ENCODE measurements around the gene RSPH9. TPM values are rescaled to one million over a fixed set of nuclear protein-coding genes. Genes with fewer than 3 reads are reported as not detected.
A peak's percentile ranks its signal among the peaks of the same experiment; 100 is the strongest.

RSPH9 gene
- total and polyA plus RNA-seq, 4 donors, result under 0.01 to 0.19 (median 0.12) TPM

DNA sequence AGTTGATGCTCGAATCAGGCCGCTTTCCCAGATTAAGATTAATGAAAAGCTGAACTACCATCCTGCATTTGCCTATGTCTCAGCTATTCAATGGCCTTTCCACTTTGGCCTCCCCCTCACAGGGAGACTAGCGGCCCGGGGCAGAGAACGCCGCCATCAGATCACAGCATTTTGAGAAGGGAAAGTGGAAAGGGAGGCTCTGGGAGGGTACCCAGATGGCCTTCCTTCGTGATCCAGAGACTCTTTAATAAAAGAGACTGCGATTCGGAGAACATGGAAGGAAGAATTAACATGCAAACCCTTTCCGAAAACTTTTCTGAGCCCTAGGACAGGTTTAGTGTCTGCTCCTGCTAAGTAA is 42.2 kb downstream of the RSPH9 start:
- H3K4me1 ChIP-seq (ENCODE audit: control insufficient read depth in 4 of 4, insufficient read depth in 4 of 4, low read length in 3 of 4), result peaks cover 0 to 21% (median 18%) of the 10 kb centered on the region in 4 donors
- peak overlapping the region; percentile 68 to 99 (median 98) for H3K4me3 ChIP-seq (ENCODE audit: low read depth in 1 of 3, low read length in 3 of 3)
- H3K9ac ChIP-seq (ENCODE audit: low read depth in 1 of 2, low read length in 2 of 2), result peak overlapping the region; percentile 60 to 97
- H3K27ac ChIP-seq (ENCODE audit: low read depth in 1 of 2, low read length in 2 of 2), result peak overlapping the region; percentile 14
- no peaks in the 10 kb centered on the region for H3K27me3 ChIP-seq (ENCODE audit: control insufficient read depth in 4 of 4, insufficient read depth in 4 of 4, low read length in 3 of 4)
- no peaks in the 10 kb centered on the region for H3K9me3 ChIP-seq (ENCODE audit: control insufficient read depth in 4 of 4, low read length in 3 of 4)
- peaks cover 0 to 4% (median 1%) of the 10 kb centered on the region in 4 donors for H3K36me3 ChIP-seq (ENCODE audit: control insufficient read depth in 4 of 4, insufficient read depth in 3 of 4, low read depth in 1 of 4, low read length in 3 of 4)
- DNase-seq (ENCODE audit: low spot score), result no peak
- no peak for TF ChIP-seq ZBTB33 (IDR thresholded peaks at IDR 0.05)
- WGBS, result 9% methylated on average over 10 of the region's 10 CpGs

DNA sequence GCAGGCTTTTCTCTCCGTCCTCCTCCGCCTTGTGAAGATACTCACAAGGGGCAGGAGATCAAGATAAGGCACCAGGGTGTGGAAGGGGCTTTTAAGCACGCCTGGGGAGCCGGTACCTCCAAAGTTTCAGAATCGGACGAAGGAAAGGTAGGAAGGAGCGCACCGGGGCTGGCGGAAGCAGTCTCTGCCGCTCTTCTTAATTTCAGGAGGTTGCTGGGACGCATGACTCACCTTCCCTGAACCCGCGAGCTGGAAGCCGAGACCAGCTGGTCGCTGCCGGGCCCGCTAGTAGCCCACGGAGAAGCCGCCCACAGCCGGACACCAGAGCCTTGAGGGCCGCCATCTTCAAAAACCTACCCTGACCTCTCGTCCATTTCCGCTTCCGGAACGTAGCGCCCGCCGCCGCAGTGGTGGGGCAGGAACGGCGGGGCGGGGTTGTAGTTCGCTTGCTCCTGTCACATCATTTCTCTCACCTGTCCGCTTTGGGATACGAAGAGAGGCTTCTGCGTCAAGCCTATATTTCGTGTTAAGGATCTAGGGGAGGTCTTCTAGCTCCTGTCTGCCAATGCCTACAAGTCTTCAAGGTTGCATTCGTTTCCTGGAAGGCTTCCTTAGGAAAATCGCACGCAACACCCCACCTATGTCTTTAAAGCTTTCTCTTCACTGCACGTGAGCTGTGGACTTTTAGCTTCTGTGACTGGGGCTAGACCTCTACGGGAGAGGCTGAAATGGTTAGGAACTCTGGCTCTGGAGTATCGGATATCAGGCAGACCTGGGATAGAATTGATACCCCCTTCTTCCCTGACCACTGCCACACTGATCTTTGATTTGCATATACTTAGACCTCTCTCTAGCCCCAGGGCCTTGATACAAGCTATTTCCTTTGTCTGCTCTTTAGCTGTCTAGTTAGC is 42.9 kb downstream of the RSPH9 start, which contains the start of gene MRPS18A:
Gene MRPS18A (minus strand): TSS at position 355 of the 911 bp plus-strand sequence. CDS start 12 bp downstream, at position 343.
- WGBS, result 3% methylated on average over 43 of the region's 43 CpGs
- peak; percentile 81 for DNase-seq (ENCODE audit: low spot score)
- Histone ChIP-seq H3K9me3 (ENCODE audit: control insufficient read depth in 4 of 4, low read length in 3 of 4) (no peaks in the 10 kb centered on the region), H3K27me3 (ENCODE audit: control insufficient read depth in 4 of 4, insufficient read depth in 4 of 4, low read length in 3 of 4) (no peaks in the 10 kb centered on the region), H3K4me1 (ENCODE audit: control insufficient read depth in 4 of 4, insufficient read depth in 4 of 4, low read length in 3 of 4) (peaks cover 0 to 21% (median 18%) of the 10 kb centered on the region in 4 donors), H3K9ac (ENCODE audit: low read depth in 1 of 2, low read length in 2 of 2) (peak within 1 kb of the TSS; percentile 60 to 97), H3K27ac (ENCODE audit: low read depth in 1 of 2, low read length in 2 of 2) (peak within 1 kb of the TSS; percentile 14), H3K36me3 (ENCODE audit: control insufficient read depth in 4 of 4, insufficient read depth in 3 of 4, low read depth in 1 of 4, low read length in 3 of 4) (peaks cover 0 to under 1% (median 0%) of the 10 kb centered on the region in 4 donors), H3K4me3 (ENCODE audit: low read depth in 1 of 3, low read length in 3 of 3) (peak within 1 kb of the TSS; percentile 68 to 99 (median 98))
- TF ChIP-seq RXRA (IDR thresholded peaks at IDR 0.05) (peak; percentile 36 to 73), TAF1 (conservative IDR thresholded peaks at IDR 0.05) (no peak), YY1 (IDR thresholded peaks at IDR 0.05) (peak; percentile 98), HNF4G (IDR thresholded peaks at IDR 0.05) (no peak), RAD21 (IDR thresholded peaks at IDR 0.05) (peak; percentile 11 to 45), EGR1 (IDR thresholded peaks at IDR 0.05; ENCODE audit: low read depth in 2 of 2) (no peak), HNF4A (conservative IDR thresholded peaks at IDR 0.05) (no peak), GABPA (IDR thresholded peaks at IDR 0.05 in 1 of 2, conservative IDR thresholded peaks at IDR 0.05 in 1 of 2) (peak; percentile 88 to 96), NR2F2 (IDR thresholded peaks at IDR 0.05) (peak; percentile 73), JUND (IDR thresholded peaks at IDR 0.05) (no peak), ZBTB33 (IDR thresholded peaks at IDR 0.05) (no peak), SP1 (IDR thresholded peaks at IDR 0.05) (peak; percentile 49), FOXA1 (IDR thresholded peaks at IDR 0.05) (no peak)
- TF ChIP-seq, protein P1, sequence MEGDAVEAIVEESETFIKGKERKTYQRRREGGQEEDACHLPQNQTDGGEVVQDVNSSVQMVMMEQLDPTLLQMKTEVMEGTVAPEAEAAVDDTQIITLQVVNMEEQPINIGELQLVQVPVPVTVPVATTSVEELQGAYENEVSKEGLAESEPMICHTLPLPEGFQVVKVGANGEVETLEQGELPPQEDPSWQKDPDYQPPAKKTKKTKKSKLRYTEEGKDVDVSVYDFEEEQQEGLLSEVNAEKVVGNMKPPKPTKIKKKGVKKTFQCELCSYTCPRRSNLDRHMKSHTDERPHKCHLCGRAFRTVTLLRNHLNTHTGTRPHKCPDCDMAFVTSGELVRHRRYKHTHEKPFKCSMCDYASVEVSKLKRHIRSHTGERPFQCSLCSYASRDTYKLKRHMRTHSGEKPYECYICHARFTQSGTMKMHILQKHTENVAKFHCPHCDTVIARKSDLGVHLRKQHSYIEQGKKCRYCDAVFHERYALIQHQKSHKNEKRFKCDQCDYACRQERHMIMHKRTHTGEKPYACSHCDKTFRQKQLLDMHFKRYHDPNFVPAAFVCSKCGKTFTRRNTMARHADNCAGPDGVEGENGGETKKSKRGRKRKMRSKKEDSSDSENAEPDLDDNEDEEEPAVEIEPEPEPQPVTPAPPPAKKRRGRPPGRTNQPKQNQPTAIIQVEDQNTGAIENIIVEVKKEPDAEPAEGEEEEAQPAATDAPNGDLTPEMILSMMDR (IDR thresholded peaks at IDR 0.05; ENCODE audit: low read depth, low read length, missing input control), result no peak
- TF ChIP-seq, protein P2, sequence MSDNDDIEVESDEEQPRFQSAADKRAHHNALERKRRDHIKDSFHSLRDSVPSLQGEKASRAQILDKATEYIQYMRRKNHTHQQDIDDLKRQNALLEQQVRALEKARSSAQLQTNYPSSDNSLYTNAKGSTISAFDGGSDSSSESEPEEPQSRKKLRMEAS (IDR thresholded peaks at IDR 0.05), result no peak
- TF ChIP-seq, protein P3, sequence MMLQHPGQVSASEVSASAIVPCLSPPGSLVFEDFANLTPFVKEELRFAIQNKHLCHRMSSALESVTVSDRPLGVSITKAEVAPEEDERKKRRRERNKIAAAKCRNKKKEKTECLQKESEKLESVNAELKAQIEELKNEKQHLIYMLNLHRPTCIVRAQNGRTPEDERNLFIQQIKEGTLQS (IDR thresholded peaks at IDR 0.05), result no peak
- TF ChIP-seq, protein P4, sequence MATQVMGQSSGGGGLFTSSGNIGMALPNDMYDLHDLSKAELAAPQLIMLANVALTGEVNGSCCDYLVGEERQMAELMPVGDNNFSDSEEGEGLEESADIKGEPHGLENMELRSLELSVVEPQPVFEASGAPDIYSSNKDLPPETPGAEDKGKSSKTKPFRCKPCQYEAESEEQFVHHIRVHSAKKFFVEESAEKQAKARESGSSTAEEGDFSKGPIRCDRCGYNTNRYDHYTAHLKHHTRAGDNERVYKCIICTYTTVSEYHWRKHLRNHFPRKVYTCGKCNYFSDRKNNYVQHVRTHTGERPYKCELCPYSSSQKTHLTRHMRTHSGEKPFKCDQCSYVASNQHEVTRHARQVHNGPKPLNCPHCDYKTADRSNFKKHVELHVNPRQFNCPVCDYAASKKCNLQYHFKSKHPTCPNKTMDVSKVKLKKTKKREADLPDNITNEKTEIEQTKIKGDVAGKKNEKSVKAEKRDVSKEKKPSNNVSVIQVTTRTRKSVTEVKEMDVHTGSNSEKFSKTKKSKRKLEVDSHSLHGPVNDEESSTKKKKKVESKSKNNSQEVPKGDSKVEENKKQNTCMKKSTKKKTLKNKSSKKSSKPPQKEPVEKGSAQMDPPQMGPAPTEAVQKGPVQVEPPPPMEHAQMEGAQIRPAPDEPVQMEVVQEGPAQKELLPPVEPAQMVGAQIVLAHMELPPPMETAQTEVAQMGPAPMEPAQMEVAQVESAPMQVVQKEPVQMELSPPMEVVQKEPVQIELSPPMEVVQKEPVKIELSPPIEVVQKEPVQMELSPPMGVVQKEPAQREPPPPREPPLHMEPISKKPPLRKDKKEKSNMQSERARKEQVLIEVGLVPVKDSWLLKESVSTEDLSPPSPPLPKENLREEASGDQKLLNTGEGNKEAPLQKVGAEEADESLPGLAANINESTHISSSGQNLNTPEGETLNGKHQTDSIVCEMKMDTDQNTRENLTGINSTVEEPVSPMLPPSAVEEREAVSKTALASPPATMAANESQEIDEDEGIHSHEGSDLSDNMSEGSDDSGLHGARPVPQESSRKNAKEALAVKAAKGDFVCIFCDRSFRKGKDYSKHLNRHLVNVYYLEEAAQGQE (IDR thresholded peaks at IDR 0.05), result no peak

Measured in liver (tissue), 9 donors.